Forelimb muscle (tissue), 1 donor: ENCODE data around the gene PKDCC. TPM values are rescaled to one million over a fixed set of nuclear protein-coding genes. Genes with fewer than 3 reads are reported as not detected.
"Not testable (repeated sequence)": the region's sequence is repeated elsewhere in the genome, so short reads cannot be mapped to it uniquely, and the experiment has no call there.

ENCODE experiments used
- DNase-seq: peaks from one replicate; pipeline ENCODE4 v3.0.0-alpha.2; 2013; ENCODE audit warnings: low read depth
- polyA plus RNA-seq: library from polyadenylated mRNA; unstranded; fragments of 120-200 nt; gene quantifications from one replicate; pipeline ENCODE4 v1.2.1, GENCODE V29; 2013; ENCODE audit not compliant: insufficient read length

The PKDCC gene
- polyA plus RNA-seq, 1 donor = 117 TPM

GRCh38 chr2:42030200-42030759, 17.5 kb upstream of the PKDCC start:
- no peak for DNase-seq

DNA sequence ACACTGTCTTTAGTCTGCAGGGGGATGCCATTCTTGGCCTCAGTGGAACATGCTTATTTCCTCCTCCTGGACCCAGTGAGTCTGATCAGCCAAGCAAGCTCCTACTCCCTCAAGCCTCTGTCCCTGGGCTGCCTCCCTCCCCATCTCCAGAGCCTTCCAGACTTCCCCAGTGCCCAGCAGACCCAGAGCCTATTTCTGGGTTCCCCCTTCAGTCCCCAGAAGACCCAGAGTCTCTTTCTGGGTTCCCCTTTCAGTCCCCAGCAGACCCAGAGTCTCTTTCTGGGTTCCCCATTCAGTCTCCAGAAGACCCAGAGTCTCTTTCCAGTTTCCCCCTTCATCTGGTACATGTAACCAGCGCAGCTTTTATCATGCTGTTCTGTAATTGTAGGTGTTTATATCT, 17.0 kb upstream of the PKDCC start:
- no peak for DNase-seq

- no peak for DNase-seq
Measured at GRCh38 chr2:42031281-42032223, 16.3 kb upstream of the PKDCC start.

DNA sequence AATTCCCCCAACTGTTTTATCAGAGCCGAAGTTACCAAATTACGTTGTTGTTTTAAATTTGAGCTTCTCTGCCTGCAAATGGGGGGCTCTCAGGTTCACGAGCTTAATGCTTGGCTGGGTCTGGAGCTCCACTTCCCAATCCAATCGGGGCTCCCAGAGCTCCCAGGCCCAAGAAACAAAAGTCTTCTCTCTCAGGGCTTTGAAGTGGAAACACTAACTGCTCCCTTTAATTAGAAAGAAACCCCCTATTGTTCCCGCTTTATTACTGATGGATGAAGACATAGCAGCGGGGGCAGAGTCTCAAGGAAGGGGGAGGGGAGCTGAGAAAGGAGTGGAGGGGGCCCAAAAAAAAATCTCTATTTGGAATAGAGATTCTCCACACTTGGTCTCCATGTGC, 15.6 kb upstream of the PKDCC start:
- DNase-seq = no peak

GRCh38 chr2:42032745-42033144, 15.1 kb upstream of the PKDCC start:
- no peak for DNase-seq

DNA sequence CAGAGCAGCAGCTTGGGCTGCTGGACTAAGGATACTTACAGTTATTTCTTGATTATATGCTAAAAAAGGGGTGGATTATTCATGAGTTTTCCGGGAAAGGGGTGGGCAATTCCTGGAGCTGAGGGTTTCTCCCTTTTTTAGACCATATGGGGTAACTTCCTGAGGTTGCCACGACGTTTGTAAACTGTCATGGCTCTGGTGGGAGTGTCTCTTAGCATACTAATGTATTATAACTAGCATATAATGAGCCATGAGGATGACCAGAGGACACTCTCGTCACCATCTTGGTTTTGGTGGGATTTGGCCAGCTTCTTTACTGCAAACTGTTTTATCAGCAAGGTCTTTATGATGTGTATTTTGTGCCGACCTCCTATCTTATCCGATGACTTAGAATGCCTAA, 13.7 kb upstream of the PKDCC start:
- not testable (repeated sequence) for DNase-seq

DNA sequence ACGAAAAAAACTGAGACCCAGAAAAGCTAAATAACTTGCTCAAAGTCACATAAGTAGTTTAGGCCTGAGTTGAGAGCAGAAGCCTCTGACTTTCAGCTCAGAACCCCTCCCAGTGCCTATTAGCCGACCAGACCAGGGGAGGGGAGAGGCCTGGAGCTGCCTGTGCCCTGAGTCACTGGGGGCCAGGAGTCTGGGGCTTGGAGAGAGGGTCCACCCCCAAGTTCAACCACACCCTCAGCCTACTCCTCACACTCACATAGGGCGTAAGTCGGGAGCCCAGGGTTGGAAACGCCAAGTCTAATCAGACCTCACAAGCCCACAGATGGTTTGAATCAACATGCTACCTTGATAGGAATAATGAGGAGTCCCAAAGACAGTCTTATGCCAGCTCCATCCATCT, 12.6 kb upstream of the PKDCC start:
- no peak for DNase-seq

DNA sequence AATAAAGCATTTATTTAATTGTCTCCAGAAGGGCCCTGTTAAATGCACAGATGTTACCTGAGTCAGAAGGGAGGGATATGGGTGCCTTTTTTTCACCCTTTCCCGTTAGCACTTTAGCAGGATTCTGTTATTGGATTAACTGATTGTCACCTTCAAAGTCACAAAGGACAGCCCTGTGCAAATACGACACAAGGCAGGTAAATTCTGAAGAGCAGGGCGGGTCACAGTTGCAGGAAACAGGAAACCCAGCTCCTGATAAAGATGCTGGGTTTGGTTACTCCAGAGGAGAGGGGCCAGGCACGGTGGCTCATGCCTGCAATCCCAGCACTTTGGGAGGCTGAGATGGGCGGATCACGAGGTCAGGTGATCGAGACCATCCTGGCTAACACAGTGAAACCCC, 11.4 kb upstream of the PKDCC start:
- no peak for DNase-seq

- DNase-seq = no peak
Measured at GRCh38 chr2:42036940-42037339, 10.9 kb upstream of the PKDCC start.

GRCh38 chr2:42040643-42041278, 7.1 kb upstream of the PKDCC start:
- DNase-seq = no peak

- DNase-seq = no peak
Measured at GRCh38 chr2:42041377-42042127, 6.3 kb upstream of the PKDCC start.

DNA sequence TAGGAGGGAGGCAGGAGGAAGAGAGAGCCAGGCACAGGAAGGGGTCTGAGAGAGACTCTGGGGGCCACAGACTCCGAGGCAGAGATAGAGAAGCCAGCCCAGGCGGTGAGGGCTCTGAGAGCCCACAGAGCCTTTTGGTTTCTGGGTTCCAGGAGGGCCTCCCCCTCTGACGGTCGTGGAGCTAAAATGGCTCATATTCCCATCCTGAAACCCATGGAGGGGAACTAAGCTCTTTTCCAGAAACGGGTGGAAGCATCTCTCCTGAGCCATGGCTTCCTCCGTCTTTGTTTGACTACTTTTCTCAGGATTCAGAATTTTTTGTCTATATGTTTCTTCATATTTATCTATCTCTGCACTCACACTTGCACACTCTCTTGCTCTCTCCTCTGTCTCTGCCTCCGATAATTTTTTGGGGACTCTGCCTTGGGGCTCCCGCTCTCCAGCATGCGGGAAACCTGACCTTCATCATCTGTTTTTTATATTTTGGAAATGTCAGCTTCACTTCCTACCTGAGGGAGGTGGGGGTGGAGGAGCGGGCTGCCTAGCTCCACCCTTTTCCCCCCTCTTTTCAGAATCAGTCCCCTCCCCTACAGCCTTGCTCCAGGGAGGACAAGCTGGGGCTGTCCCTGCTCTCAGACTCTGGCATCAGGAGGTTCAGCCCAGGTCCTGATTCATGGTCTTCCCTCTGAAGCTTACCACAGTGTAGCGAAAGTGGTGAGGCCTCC, 5.0 kb upstream of the PKDCC start:
- DNase-seq = no peak

DNA sequence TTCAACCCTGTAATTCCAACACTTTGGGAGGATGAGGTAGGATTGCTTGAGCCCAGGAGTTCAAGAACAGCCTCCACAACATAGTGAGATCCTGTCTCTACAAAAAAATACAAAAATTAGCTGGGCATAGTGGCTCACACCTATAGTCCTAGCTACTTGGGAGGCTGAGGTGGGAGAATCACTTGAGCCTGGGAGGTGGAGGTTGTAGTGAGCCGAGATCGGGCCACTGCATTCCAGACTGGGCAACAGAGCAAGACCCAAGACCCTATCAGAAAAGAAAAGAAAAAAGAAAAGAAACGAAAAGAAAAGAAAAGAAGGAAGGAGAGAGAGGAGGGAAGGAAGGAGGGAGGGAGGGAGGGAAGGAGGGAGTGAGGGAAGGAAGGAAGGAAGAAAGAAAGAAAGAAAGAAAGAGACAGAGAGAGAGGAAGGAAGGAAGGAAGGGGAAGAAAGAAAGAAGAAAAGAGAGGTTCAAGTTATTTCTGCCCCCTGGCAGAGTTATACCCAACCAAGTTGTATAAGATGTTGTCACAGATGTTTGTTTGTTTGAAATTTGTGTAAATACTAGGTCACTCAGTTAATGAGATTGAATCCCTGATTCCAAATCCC, 3.9 kb upstream of the PKDCC start:
- no peak for DNase-seq

GRCh38 chr2:42044939-42045338, 2.9 kb upstream of the PKDCC start:
- no peak for DNase-seq

DNA sequence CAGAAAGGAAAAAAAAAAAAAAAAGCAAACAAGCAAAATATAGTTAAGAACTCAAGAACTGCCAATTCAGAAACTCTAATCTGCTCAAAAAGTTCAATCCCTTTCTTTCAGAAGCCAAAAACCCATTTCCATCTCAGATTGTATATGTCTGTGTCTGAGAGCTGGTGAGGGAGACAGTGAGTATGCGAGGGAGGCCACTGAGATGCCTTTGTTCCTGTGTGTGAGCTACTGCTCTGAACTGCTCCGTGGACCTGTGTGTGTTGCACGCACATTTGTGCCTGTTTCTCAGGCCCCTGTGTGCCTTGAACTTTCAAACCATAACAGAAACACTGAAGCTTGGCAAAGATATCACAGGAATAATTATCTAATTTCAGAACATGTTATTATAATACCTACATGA, 2.5 kb upstream of the PKDCC start:
- DNase-seq = no peak

DNA sequence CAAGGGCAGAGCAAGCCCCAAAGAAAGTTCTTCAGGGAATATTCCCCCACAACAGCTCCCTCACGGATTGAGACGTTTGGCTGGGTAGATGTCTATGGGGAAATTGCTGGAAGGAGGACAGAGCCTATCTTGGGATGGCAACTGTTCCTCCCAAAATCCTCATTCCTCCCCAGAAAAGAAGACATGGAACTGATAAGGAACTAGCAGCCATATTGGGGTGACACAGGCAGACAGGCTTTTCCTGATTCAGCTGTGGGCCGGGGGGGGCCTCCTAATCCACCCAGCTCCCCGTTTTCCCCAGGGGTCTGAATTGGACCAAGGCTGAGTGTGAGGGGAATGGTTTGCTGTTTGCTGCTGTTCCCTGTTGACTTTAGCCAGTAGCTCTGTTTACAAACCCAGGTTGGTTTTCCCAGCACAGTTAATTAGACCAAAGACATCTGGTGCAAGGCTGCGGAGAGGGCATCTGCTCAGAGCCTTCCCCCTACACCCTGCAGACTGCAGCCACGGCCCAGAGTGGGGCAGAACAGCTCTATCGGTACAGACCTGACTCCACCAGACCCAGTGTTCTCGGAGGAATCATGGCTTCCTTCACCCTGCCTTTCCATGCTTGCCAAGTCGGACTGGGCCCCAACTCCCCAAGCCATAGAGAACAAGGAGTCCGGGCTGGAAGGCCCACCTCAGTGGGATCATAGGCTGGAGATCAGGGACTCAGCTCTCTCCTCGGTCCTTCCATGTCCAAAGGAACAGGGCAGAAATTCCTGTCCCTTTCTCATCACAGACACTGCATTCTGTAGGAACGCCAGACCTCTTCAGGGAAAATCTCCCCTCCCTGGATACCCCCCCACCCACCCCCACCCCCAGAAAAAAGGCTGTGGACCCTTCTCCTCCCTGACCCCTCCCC, 1.7 kb upstream of the PKDCC start:
- no peak for DNase-seq

- DNase-seq = no peak
Measured at GRCh38 chr2:42046819-42047487, 868 bp upstream of the PKDCC start.

- DNase-seq = no peak
Measured at GRCh38 chr2:42048299-42049220, 739 bp downstream of the PKDCC start.
